Coronary artery (tissue), 2 donors: ENCODE data around the gene TIMP1.

Experiments
- DNase-seq: peaks from one replicate; pipeline ENCODE4 v3.0.0-alpha.2; 2017; ENCODE audit warnings: low spot score
- H3K27ac ChIP-seq, 2 donors: fragments of 200-600 bp; sonication (generic); one replicate each; pipeline ENCODE4 v1.5.1; 2016 to 2019
- H3K4me3 ChIP-seq: fragments of 200-600 bp; sonication (generic); 2 replicates; pipeline ENCODE4 v1.5.1; 2016; ENCODE audit warnings: mild to moderate bottlenecking, moderate library complexity
- TF ChIP-seq, protein P1 (sequence below): fragments of 200-600 bp; sonication (generic); IDR thresholded peaks from one replicate; pipeline ENCODE4 v1.5.1; 2019; ENCODE audit warnings: antibody characterized with exemption

Gene TIMP1

GRCh38 chrX:47560179-47560933 is 21.9 kb upstream of the TIMP1 start:
- TF ChIP-seq, protein P1, sequence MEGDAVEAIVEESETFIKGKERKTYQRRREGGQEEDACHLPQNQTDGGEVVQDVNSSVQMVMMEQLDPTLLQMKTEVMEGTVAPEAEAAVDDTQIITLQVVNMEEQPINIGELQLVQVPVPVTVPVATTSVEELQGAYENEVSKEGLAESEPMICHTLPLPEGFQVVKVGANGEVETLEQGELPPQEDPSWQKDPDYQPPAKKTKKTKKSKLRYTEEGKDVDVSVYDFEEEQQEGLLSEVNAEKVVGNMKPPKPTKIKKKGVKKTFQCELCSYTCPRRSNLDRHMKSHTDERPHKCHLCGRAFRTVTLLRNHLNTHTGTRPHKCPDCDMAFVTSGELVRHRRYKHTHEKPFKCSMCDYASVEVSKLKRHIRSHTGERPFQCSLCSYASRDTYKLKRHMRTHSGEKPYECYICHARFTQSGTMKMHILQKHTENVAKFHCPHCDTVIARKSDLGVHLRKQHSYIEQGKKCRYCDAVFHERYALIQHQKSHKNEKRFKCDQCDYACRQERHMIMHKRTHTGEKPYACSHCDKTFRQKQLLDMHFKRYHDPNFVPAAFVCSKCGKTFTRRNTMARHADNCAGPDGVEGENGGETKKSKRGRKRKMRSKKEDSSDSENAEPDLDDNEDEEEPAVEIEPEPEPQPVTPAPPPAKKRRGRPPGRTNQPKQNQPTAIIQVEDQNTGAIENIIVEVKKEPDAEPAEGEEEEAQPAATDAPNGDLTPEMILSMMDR, result no peak
- Histone ChIP-seq H3K27ac (peak overlapping the region; percentile 85 to 90), H3K4me3 (peak overlapping the region; percentile 71)
- DNase-seq, result no peak

- DNase-seq, result peak; percentile 97
- TF ChIP-seq, protein P1, result no peak
- H3K27ac ChIP-seq, result peak within 1 kb of the TSS; percentile 85 to 90
- peak within 1 kb of the TSS; percentile 71 for H3K4me3 ChIP-seq
Observed at GRCh38 chrX:47560934-47561658, 21.1 kb upstream of the TIMP1 start, which contains the start of gene ARAF. ARAF (plus strand) TSS chrX:47561205; CDS start chrX:47562968, 1,763 bp downstream.

DNA sequence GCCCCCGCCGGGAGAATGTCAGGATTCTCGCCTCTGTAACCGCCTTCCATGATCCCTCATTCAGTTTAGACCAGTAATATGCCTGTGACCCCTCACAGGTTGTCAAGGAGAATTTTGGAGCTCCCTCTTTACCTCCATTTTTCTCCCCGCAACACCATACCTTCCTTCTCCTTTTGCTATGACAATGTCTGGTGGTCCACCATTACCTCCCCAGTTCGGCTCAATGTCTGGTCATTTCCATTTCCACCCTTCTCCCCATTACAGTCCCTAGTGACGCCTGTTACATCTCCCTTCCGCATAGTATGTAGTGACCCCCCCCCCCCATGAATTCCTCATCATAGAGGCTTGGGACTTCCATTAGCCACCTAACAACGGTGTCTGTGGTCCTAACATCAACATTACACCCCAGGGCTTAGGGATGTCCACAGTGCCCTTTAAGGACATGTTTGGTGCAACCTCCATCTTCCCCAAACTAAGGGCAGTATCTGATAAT is 20.5 kb upstream of the TIMP1 start:
- TF ChIP-seq, protein P1, result no peak
- DNase-seq, result no peak
- H3K4me3 ChIP-seq, result peak overlapping the region; percentile 71
- H3K27ac ChIP-seq, result peak overlapping the region; percentile 85 to 90

- no peak for DNase-seq
- H3K4me3 ChIP-seq, result no peak overlapping the region
- TF ChIP-seq, protein P1, result no peak
- no peak overlapping the region for H3K27ac ChIP-seq
Observed at GRCh38 chrX:47562615-47563243, 19.5 kb upstream of the TIMP1 start.

- Histone ChIP-seq H3K4me3 (no peak overlapping the region), H3K27ac (no peak overlapping the region)
Observed at GRCh38 chrX:47563801-47564315, 18.4 kb upstream of the TIMP1 start.

DNA sequence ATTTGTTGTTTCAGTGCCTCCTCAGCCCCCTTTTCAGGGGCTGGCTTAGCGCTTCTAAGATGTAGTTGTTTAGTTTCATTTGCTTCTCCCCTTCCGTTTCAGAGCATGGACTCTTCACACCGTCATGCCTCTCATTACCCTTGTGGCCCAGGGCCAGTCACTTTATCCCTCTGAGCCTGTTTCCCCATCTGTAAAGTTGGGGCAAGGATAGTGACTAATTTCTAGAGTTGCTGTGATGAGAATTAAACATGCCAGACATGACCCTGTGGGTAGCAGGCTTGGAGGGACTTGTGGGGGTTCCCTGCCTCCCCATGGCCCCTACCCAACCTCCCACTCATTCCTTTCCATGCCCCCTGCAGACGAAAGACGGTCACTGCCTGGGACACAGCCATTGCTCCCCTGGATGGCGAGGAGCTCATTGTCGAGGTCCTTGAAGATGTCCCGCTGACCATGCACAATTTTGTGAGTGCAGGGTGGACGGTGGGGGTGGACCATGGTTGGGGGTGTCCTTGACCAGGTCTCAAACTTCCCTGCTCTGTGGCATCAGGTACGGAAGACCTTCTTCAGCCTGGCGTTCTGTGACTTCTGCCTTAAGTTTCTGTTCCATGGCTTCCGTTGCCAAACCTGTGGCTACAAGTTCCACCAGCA is 17.7 kb upstream of the TIMP1 start:
- Histone ChIP-seq H3K27ac (no peak overlapping the region), H3K4me3 (no peak overlapping the region)
- no peak for DNase-seq
- TF ChIP-seq, protein P1, result no peak

More at GRCh38 chrX:47563801-47564315, 18.4 kb upstream of the TIMP1 start:
- no peak for DNase-seq
- TF ChIP-seq, protein P1, result no peak
